ENCODE measurements around the gene MRPS26. TPM values are rescaled to one million over a fixed set of nuclear protein-coding genes. Genes with fewer than 3 reads are reported as not detected.
A peak's percentile ranks its signal among the peaks of the same experiment; 100 is the strongest.

The MRPS26 gene
- total RNA-seq, 1 donor from 2014 or later, result 52.3 TPM

GRCh38 chr20:3082955-3083952 lies 37.4 kb downstream of the MRPS26 start:
- no peaks in the 10 kb centered on the region for H3K27me3 ChIP-seq
- TF ChIP-seq POLR2A (IDR thresholded peaks at IDR 0.05) (no peak), POLR2AphosphoS5 (IDR thresholded peaks at IDR 0.05; ENCODE audit: insufficient read depth in 1 of 2, low read depth in 1 of 2) (no peak), CTCF (IDR thresholded peaks at IDR 0.05) (no peak)
- H3K9me3 ChIP-seq, result no peaks in the 10 kb centered on the region
- DNase-seq (ENCODE audit: extremely low spot score in 2 of 2), result no peak
- no peaks in the 10 kb centered on the region for H3K36me3 ChIP-seq
- no peak overlapping the region for H3K27ac ChIP-seq
- H3K4me1 ChIP-seq, result peaks cover 25% of the 10 kb centered on the region
- peak overlapping the region; percentile 31 to 49 for H3K4me3 ChIP-seq
- intact Hi-C loops (cut with DNase I), result no loop called here

GRCh38 chr20:3084283-3084985 lies 38.6 kb downstream of the MRPS26 start, which contains the start of gene AVP:
Gene AVP (minus strand): TSS chr20:3084724. CDS start chr20:3084674, 50 bp downstream.
- TF ChIP-seq CTCF (IDR thresholded peaks at IDR 0.05) (no peak), POLR2AphosphoS5 (IDR thresholded peaks at IDR 0.05; ENCODE audit: insufficient read depth in 1 of 2, low read depth in 1 of 2) (no peak), POLR2A (IDR thresholded peaks at IDR 0.05) (no peak)
- no peak within 1 kb of the TSS for H3K27ac ChIP-seq
- DNase-seq (ENCODE audit: extremely low spot score in 2 of 2), result no peak
- no peaks in the 10 kb centered on the region for H3K36me3 ChIP-seq
- H3K9me3 ChIP-seq, result no peaks in the 10 kb centered on the region
- peaks cover 25% of the 10 kb centered on the region for H3K4me1 ChIP-seq
- intact Hi-C loops (cut with DNase I), result no loop called here
- no peaks in the 10 kb centered on the region for H3K27me3 ChIP-seq
- no peak within 1 kb of the TSS for H3K4me3 ChIP-seq

GRCh38 chr20:3084986-3085360 lies 39.1 kb downstream of the MRPS26 start:
- H3K36me3 ChIP-seq, result no peaks in the 10 kb centered on the region
- H3K4me1 ChIP-seq, result peaks cover 25% of the 10 kb centered on the region
- TF ChIP-seq POLR2AphosphoS5 (IDR thresholded peaks at IDR 0.05; ENCODE audit: insufficient read depth in 1 of 2, low read depth in 1 of 2) (no peak), CTCF (IDR thresholded peaks at IDR 0.05) (no peak), POLR2A (IDR thresholded peaks at IDR 0.05) (no peak)
- no peak overlapping the region for H3K4me3 ChIP-seq
- intact Hi-C loops (cut with DNase I), result no loop called here
- H3K9me3 ChIP-seq, result no peaks in the 10 kb centered on the region
- H3K27ac ChIP-seq, result no peak overlapping the region
- no peaks in the 10 kb centered on the region for H3K27me3 ChIP-seq
- no peak for DNase-seq (ENCODE audit: extremely low spot score in 2 of 2)

- peaks cover 21% of the 10 kb centered on the region for H3K4me1 ChIP-seq
- intact Hi-C loops (cut with DNase I), result no loop called here
- TF ChIP-seq CTCF (IDR thresholded peaks at IDR 0.05), result no peak
- no peak for TF ChIP-seq POLR2AphosphoS5 (IDR thresholded peaks at IDR 0.05; ENCODE audit: insufficient read depth in 1 of 2, low read depth in 1 of 2)
- TF ChIP-seq POLR2A (IDR thresholded peaks at IDR 0.05), result no peak
- H3K4me3 ChIP-seq, result no peak overlapping the region
- no peak overlapping the region for H3K27ac ChIP-seq
- H3K27me3 ChIP-seq, result no peaks in the 10 kb centered on the region
- no peaks in the 10 kb centered on the region for H3K36me3 ChIP-seq
- no peak for DNase-seq (ENCODE audit: extremely low spot score in 2 of 2)
- H3K9me3 ChIP-seq, result no peaks in the 10 kb centered on the region
Observed at GRCh38 chr20:3085571-3086072, 39.8 kb downstream of the MRPS26 start.
